ENCODE measurements around the gene OR10H1.
"Not testable (repeated sequence)": the region's sequence is repeated elsewhere in the genome, so short reads cannot be mapped to it uniquely, and the experiment has no call there.

Gene OR10H1

DNA sequence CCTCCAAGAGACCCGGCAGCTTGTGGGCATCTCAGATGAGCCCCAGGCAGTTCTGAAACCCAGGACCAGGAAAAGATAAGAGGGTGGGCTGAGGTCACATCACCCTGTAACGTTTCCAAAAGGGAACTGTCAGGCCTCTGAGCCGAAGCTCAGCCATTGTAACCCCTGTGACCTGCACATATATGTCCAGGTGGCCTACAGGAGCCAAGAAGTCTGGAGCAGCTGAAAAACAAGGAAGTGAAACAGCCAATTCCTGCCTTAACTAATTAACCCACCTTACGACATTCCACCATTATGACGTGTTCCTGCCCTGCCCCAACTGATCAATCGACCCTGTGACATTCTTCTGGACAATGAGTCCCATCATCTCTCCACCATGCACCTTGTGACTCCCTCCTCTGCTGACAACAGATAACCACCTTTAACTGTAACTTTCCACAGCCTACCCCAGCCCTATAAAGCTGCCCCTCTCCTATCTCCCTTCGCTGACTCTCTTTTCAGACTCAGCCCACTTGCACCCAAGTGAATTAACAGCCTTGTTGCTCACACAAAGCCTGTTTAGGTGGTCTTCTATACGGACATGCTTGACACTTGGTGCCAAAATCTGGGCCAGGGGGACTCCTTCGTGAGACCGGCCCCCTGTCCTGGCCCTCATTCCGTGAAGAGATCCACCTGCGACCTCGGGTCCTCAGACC is 13.3 kb upstream of the OR10H1 start:
- DNase-seq (ENCODE audit: low read depth) = not testable (repeated sequence)

- no peak for DNase-seq (ENCODE audit: low read depth)
Measured at GRCh38 chr19:15828121-15828610, 12.7 kb upstream of the OR10H1 start.

- DNase-seq (ENCODE audit: low read depth) = no peak
Measured at GRCh38 chr19:15825753-15826152, 10.3 kb upstream of the OR10H1 start.

DNA sequence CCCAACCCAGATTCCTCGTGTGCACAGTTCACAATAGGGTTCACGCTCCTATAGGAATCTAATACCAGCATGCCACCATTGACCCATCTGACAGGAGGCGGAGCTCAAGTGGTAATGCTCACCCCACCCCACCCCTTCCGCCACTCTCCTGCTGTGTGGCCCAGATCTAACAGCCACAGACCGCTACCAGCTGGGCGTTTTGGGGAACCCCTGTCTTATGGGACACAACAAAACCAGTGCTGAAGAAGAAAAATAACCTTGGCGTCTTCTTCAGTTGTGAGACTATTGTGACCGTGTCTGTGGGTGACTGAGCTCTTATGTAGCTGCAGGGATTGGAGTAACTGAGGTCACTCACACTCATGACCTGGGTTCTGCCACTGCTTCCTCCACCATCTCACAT is 5.2 kb upstream of the OR10H1 start:
- DNase-seq (ENCODE audit: low read depth) = no peak

DNA sequence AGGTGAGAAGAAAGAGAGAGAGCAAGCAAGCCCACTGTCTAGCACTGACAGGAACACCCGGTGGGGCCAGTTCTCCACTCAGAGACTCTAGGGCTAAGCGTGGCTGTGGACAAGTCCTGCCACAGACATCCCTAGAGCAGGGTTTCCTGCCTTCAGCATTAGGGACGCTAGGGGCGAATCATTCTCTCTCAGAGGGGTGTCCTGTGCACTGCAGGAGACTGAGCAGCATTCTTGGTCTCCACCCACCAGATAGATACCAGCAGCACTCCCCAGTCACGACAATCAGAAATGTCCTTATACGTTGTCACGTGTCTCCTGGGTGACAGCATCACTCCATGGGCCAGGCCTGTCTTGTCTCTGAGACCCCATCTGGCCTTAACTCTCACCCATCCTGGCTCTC is 1.5 kb downstream of the OR10H1 start:
- DNase-seq (ENCODE audit: low read depth) = no peak

DNA sequence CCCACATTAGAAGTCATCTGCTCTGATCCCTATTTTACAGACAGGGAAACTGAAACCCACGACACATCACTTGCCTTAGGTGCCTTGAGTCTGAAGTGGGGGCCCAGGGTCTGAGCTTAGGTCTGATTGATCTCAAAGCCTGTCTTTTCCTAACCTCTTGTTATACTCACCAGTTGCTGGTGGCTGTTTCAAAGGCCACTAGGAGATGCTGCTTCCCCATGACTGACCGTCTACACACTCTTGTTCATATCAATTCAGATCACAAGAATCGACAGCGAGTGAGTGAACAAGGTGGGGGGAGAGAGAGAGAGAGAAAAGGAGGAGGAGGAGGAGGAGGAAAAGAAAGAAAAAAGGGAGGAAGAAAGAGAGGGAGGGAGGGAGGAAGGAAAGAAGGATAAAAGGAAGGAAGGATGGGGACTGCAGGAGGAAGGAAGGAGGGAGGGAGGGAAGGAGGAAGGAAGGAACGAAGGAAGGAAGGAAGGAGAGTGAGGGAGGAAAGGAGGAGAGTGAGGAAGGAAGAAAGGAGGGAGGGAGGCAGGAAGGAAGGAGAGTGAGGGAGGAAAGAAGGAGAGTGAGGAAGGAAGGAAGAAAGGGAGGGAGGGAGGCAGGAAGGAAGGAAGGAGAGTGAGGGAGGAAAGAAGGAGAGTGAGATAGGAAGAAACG is 3.3 kb downstream of the OR10H1 start:
- DNase-seq (ENCODE audit: low read depth) = peak; percentile 6

GRCh38 chr19:15811476-15811875 is 4.0 kb downstream of the OR10H1 start:
- no peak for DNase-seq (ENCODE audit: low read depth)

- peak; percentile 28 for DNase-seq (ENCODE audit: low read depth)
Measured at GRCh38 chr19:15810335-15810734, 5.1 kb downstream of the OR10H1 start.

GRCh38 chr19:15794279-15794678 is 21.2 kb downstream of the OR10H1 start:
- DNase-seq (ENCODE audit: low read depth) = not testable (repeated sequence)

DNA sequence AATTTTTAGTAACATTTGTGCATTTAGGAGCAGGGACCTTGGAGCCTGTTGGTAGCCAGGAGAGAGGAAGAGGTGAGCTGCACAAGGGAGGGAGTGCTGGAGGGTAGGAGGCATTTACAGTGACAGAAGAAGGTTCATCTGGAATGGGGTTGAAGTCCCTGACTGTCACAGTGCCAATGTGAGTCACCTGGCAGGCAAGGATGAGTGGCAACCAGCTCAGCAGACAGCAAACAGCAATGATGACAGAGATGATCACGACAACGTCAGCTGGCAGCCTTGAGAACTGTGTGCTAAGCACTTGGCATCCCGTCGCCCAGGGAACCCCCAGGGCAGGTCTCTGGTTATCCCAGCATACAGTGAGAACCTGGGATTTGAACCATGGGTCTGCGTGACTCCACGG is 25.4 kb downstream of the OR10H1 start:
- DNase-seq (ENCODE audit: low read depth) = no peak

GRCh38 chr19:15788594-15789270 is 26.7 kb downstream of the OR10H1 start:
- no peak for DNase-seq (ENCODE audit: low read depth)

- DNase-seq (ENCODE audit: low read depth) = no peak
Measured at GRCh38 chr19:15787611-15788155, 27.8 kb downstream of the OR10H1 start, which contains the start of gene OR10H5. TSS of gene OR10H5 (plus strand) at chr19:15787661. CDS start at chr19:15794049, 6,388 bp downstream.

DNA sequence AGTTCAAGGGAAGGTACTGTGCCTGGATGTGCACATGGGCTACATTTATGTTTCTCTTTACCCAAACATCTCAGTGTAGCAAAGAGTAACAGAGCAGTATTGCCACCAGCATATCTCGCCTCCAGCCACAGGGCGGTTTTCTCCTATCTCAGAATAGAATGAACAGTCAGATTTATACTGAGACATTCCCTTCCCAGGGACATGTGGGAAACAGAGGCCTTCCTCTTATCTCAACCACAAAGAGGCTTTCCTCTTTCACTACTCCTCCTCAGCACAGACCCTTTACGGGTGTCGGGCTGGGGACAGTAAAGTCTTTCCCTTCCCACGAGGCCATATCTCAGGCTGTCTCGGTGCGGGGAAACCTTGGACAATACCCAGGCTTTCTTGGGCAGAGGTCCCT is 32.6 kb downstream of the OR10H1 start:
- DNase-seq (ENCODE audit: low read depth) = not testable (repeated sequence)

DNA sequence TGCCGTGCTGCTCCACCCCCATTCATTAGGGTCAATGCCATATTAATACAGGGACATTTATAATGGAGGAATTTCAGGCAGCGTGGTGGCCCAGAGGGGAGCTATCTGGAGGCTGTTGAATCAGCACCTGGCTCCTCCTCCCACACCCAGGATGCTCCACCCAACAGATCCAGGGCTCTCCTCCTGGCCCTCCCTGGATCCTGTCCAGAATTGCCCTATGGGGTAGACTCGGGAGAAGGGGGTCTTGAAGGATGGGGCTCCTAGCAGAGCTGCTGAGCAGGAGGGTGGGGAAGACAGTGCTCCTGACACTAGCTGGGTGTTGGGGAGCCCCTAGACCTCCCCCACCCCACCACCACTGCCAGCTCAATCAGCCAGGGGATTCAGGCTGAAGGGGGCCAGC is 33.3 kb downstream of the OR10H1 start:
- no peak for DNase-seq (ENCODE audit: low read depth)

DNA sequence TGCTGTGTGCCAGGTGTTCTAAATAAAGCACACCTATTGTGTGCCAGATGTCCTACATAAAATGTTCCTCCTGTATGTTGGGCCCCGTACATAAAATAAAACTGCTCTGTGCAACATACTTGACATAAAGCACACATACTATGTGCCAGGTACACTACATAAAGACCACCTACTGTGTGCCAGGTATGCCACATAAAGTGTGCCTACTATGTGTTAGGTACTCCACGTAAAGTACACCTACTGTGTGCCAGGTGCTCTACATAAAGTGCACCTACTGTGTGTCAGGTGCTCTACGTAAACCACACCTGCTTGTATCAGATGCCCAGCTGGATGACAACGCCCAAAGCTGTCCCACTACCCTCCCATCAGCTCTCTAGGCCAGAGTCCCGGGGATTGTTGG is 33.8 kb downstream of the OR10H1 start:
- no peak for DNase-seq (ENCODE audit: low read depth)

GRCh38 chr19:15780610-15781418 is 34.6 kb downstream of the OR10H1 start:
- no peak for DNase-seq (ENCODE audit: low read depth)

- no peak for DNase-seq (ENCODE audit: low read depth)
Measured at GRCh38 chr19:15779756-15780476, 35.5 kb downstream of the OR10H1 start.

GRCh38 chr19:15776991-15777970 is 38.2 kb downstream of the OR10H1 start:
- DNase-seq (ENCODE audit: low read depth) = no peak

DNA sequence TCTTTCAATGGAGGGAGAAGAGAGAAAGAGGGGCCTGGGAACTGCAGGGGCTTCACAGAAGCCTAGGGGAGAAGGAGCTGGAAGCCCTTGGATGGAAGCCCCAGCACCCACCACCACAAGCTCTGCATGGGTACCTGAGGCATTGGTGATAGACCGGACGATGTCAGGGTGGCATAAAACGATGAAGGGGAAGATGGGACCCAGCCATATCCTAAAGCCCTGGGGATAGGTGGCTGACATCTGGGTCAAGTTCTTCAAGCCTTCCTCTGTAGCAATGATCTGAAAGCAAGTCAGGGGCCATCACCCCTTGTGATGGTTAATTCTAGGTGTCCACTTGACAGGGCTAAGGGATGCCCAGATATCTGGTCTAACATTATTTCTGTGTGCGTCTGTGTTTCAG is 39.2 kb downstream of the OR10H1 start:
- DNase-seq (ENCODE audit: low read depth) = no peak

DNA sequence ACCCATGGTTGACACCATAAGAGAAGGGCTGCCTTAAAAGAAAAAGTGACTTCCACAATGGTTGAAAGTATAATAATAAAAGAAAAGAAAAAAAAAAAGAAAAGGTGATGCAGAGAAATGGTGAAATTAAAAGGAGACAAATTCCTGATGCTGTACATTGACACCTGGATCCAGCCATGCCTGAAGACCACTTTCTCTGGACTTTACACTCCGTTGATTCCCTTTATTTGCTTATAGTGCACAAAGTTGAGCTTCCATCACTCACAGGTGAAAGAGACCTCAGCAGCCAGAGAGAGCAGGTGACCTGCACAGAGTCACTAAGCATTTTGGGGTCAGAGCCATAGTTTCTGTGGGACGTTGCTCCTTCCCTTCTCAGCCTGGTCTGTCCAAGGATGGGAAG is 40.2 kb downstream of the OR10H1 start:
- no peak for DNase-seq (ENCODE audit: low read depth)

Measured in ELR (cell line).